HG02943 (cell line): ENCODE results near the gene ZC3H13.
A peak's percentile ranks its signal among the peaks of the same experiment; 100 is the strongest.

Experiments
- ATAC-seq: cut with Tn5 transposase; IDR thresholded peaks from one replicate; pipeline ENCODE4 v1.9.1; 2021; ENCODE audit warnings: mild to moderate bottlenecking, low read depth, moderate library complexity; ENCODE audit not compliant: unreplicated experiment

Gene ZC3H13

DNA sequence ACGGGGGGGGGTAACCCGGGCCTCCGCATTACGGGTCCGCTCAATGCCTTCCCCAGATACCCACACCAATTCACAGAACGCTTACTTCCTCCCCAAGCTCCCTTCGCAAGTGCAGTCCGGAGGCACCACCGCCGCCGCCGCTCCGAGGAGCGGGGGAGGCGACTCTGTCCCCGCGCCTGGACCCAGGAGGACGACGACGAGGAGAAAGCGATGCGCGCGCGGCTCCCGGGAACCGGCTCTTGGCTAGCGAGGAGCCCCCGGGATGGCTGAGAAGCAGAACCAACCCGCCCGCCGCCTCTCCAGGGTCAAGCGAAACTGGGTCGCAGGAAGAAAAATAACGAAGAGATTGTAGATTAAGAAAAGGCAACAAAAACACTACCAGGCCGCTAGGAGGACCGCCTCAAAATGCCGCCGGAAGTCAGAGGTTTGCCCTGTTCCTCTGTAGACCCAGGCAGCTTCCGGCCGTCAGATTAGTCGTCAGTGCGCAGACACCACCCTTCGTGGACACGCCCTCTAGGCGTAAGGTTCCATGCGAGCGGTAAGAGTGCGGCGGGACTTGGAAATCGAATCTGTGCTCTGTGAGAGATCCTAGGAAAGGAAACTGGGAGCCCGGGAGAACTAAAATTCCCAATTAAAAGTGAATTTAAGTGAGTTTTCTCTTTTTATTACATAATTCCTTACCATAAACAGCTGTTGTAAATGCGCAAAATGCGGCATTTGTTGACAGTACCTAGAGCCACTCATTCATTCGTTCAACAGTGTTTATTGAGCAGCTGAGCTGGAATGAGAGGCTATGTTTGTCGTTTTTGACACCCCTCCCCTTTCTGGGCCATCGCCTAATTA, at the start of gene ZC3H13:
Gene ZC3H13, minus strand, starts transcription at position 428 of the 843 bp plus-strand sequence. CDS start 7,239 bp downstream, outside the sequence.
- peak; percentile 100 for ATAC-seq

DNA sequence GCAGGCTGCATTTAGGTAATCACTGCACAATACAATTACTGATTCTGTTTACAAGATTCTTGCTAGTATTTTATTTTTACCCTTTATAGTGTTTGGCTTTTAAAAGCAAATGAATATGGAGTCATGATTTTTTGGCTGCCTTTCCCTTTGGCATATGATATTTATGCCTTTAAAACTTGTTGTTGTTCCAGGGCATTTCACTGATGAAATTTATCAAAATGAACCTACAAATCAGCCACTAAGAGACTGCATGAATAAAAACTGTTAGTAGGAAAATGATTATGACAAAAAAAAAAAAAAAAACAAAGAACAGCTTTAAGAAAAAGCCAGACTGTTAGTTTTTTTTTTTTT, 49.7 kb upstream of the ZC3H13 start:
- ATAC-seq = no peak

- ATAC-seq = no peak
Observed at GRCh38 chr13:46101484-46102254, 49.1 kb upstream of the ZC3H13 start.

GRCh38 chr13:46101002-46101401, 48.5 kb upstream of the ZC3H13 start:
- no peak for ATAC-seq

DNA sequence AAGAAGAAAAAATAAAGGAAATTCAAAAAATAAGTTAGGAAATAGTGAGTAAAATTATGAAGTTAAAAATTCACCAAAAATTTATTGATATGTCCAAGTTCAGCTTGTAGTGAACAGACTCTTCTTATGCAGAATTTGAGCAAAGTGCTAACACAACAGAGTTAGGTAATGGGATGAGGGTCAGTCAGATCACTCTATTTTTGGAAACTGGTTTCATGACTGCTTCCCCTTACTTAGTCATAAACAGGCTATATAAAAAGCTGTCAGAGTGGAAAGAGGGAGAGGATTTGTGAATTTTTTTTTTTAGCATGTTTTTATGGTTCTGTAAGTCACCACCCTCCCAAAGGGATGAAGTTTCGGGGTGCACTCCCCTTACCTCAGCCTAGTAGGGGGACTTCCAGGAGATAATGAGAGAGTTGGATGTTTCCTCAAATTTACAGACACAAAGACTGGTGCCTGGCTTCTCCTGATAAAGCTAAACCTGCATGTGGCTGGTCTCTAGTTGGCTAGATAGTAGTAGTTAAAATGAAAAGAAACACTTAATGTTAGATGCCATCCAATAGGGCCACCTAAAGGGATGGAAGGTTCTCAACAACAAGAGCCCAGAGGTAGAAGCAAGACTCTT, 47.8 kb upstream of the ZC3H13 start:
- no peak for ATAC-seq

DNA sequence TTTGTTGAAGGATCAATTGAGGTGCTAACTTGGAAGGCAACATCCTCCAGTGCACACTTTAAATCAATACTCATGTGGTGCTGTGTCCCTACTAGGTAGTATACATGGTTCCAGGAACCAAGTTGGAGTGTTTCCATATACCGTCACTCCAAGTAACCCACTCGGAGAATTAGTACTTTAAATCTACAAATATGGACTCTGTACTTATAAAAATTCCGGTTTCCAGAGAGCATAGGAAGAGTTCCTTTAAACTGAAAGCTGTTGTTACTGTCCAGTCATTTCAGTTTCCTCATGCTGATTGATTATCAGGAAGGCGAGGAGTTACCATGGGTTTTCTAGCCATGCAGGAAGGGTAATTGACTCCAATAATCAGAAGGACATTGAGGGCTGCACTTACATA, 45.1 kb upstream of the ZC3H13 start:
- no peak for ATAC-seq

GRCh38 chr13:46097015-46097414, 44.5 kb upstream of the ZC3H13 start:
- no peak for ATAC-seq

- no peak for ATAC-seq
Observed at GRCh38 chr13:46094478-46094877, 41.9 kb upstream of the ZC3H13 start.

DNA sequence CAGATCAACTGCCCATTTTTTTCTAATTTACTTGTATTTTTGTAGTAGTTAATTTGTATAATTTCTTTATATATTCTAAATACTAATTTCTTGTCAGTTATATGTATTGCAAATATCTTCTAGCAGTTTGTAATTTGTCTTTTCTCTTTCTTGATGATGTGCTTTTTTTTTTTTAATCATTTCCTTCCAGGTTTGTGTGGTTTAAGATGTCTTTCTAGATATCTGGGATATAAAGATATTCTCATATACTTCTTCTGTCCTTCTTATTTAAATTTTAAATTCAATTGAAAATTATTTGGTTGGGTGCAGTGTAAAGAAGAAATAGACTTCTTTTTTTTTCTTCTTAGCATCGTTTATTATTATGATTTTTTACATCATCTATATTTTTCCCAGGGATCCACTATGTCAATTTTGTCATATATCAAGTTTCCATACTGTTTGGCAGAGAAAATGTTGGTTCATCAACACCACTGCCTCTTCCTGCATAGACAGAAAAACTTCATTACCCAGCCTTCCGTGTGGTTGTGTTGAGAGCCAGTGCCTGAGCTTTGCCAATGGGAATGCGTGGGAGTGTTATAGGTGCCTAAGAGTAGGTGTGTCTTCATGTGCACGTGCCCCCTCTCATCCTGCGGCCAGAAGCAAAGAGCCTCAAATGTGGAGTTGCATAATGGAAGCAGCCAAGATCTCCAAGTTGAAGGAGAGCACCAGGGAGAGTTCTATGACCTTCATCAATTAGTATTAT, 36.4 kb upstream of the ZC3H13 start:
- no peak for ATAC-seq

DNA sequence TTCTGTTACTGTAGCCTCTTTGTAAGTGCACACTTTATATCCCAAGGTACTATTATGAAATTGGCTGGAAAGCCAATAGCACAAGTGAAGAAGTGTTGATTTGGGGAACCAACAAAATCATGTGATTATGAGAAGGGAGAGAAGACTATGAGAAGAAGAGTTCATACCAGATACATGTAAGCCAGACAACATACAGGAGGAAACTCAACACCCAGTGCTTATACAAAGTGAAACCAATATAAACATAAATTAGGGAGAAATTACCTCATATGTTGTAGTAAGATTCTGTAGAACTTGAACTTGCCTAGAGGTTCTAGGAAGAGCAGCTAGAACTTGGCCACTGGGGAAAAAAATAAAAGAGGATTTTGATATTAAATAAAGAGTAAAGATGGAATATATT, 34.9 kb upstream of the ZC3H13 start:
- ATAC-seq = no peak

GRCh38 chr13:46086985-46087384, 34.4 kb upstream of the ZC3H13 start:
- no peak for ATAC-seq

DNA sequence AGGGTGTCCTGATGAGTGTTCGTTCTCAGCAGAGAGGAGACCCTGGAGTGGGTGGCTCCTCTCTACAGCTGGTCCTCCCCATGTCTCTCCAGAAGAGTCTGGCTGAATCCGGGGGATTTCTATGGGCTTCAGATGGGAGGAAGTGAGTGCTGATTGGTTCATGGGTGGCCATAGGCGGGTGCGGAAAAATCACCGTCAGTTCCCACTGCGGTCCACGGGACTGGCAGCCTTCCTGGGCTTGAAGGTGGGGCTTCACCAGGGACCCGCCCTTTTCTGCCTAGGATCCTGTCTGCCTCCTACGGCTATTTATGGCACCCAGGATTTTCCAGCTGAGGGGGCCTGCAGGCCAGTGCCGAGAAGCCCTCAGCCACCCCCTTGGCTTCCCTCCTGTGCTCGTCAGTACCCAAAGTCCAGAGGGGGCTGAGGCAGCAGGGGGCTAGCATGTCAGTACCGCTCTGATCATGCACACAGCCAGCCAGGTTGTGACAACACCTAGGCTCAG, 33.9 kb upstream of the ZC3H13 start:
- no peak for ATAC-seq

- ATAC-seq = no peak
Observed at GRCh38 chr13:46085737-46086136, 33.2 kb upstream of the ZC3H13 start.

- ATAC-seq = no peak
Observed at GRCh38 chr13:46082324-46082723, 29.8 kb upstream of the ZC3H13 start.

- ATAC-seq = no peak
Observed at GRCh38 chr13:46079770-46080169, 27.2 kb upstream of the ZC3H13 start.

DNA sequence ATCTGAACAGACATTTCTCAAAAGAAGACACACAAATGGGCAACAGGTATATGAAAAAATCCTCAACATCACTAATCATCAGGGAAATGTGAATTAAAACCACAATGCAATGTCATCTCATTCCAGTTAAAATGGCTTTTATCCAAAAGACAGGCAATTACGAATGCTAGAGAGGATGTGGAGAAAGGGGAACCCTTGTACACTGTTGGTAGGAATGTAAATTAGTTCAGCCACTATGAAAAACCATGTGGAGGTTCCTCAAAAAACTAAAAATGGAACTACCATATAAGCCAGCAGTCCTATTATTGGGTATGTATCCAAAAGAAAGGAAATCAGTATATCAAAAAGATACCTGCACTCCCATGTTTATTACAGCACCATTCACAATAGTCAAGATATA, 24.7 kb upstream of the ZC3H13 start:
- ATAC-seq = no peak

- no peak for ATAC-seq
Observed at GRCh38 chr13:46076827-46077226, 24.3 kb upstream of the ZC3H13 start.

DNA sequence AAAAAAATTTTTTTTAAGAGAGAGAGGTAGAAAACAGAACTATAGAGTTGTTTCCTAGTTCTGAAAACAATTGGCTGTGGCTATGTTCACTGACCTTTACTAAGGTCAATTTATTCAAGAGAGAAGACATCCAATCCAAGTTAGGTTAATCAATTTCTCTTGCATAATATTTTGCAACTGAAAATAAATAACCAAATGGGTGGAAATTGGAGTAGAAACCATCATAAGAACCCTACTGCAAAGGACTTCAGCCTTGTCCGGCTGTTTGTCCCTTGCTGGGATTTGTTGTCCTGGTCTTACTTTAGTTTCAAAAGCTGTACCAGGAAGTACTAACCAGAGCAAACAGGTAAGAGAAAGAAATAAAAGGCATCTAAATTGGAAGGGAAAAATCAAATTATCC, 23.3 kb upstream of the ZC3H13 start:
- no peak for ATAC-seq

DNA sequence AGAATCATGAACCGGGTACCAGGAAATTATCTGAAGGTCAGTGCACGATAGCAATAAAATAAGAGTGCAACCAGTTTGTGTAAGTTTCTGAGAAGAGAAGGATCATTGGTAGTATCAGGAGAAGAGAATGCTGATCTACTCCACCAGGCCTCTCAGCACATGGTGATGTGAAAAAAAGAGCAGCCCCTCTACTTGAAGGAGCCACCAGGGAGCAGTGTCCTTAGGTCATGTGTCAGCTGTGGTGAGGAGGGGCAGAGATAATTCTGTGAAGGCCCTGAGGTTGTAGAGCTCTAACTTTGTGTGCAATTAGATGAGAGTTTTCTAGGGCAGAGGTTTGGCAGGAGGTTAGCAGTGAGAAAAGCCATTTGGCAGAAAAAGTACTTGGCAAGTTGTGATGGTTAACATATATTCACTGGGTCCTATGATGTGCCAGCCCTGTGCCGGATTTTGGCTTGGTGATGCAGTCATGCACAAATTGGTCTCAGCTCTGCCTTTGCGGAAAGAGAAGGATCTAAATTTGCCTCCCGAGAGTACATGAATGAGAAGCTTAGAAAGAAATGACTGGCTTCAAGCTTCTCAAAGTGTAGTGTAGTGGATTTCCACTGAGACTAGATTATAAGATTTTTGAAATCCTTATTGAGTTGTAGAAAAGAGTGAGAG, 19.2 kb upstream of the ZC3H13 start:
- ATAC-seq = no peak

GRCh38 chr13:46063292-46063691, 10.7 kb upstream of the ZC3H13 start:
- no peak for ATAC-seq
